ENCODE results near the gene TRIM37. TPM values are rescaled to one million over a fixed set of nuclear protein-coding genes. Genes with fewer than 3 reads are reported as not detected.

TRIM37 gene
- total and polyA plus RNA-seq, 4 donors: 5.4 to 12.9 (median 8.1) TPM

DNA sequence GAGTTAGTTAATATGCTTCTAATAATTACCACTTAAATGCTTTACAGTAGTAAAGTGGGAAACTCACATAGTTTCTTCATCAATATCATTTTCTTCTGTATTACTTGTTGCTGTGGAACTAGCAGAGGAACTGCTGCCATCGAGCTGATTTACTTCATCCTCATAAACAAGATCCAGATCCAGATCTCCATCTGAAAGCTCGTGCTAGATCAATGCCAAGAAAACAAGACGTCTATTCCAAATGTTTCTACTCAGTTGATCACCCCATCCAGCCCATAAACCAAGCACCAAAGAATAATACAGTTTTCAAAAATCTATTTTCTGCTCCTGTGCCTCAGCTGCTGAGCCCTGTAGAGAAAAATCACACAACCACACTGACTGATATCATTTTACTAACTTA lies 59.1 kb downstream of the TRIM37 start (continued):
- no peak for TF ChIP-seq ZBTB33 (IDR thresholded peaks at IDR 0.05)

DNA sequence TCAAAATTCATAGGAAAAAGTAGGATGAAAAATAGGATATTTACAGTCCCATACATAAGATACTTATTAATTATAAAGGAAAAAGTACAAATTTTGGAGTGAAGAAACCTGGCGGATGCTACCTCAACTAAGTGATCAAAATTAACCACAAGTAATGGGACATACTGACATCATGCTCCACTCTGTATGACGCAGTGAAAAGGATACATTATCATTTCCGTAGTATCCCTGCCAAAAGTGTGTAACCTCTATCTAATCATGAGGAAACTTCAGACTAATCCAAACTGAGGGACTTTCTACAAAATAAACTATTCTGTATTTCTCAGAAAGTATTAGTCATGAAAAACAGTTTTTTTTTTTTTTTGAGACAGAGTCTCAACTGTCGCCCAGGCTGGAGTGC lies 60.5 kb downstream of the TRIM37 start:
- Histone ChIP-seq H3K4me3 (ENCODE audit: low read depth in 1 of 3, low read length in 3 of 3) (no peak overlapping the region), H3K27me3 (ENCODE audit: control insufficient read depth in 4 of 4, insufficient read depth in 4 of 4, low read length in 3 of 4) (no peaks in the 10 kb centered on the region), H3K36me3 (ENCODE audit: control insufficient read depth in 4 of 4, insufficient read depth in 3 of 4, low read depth in 1 of 4, low read length in 3 of 4) (peaks cover 9 to 35% (median 20%) of the 10 kb centered on the region in 4 donors), H3K4me1 (ENCODE audit: control insufficient read depth in 4 of 4, insufficient read depth in 4 of 4, low read length in 3 of 4) (no peaks in the 10 kb centered on the region), H3K27ac (ENCODE audit: low read depth in 1 of 2, low read length in 2 of 2) (no peak overlapping the region), H3K9me3 (ENCODE audit: control insufficient read depth in 4 of 4, low read length in 3 of 4) (no peaks in the 10 kb centered on the region), H3K9ac (ENCODE audit: low read depth in 1 of 2, low read length in 2 of 2) (no peak overlapping the region)
- DNase-seq (ENCODE audit: low spot score): no peak
- TF ChIP-seq RXRA (IDR thresholded peaks at IDR 0.05): no peak
- TF ChIP-seq NR2F2 (IDR thresholded peaks at IDR 0.05): no peak
- no peak for TF ChIP-seq GABPA (IDR thresholded peaks at IDR 0.05 in 1 of 2, conservative IDR thresholded peaks at IDR 0.05 in 1 of 2)
- no peak for TF ChIP-seq SP1 (IDR thresholded peaks at IDR 0.05)
- TF ChIP-seq TAF1 (conservative IDR thresholded peaks at IDR 0.05): no peak
- TF ChIP-seq HNF4G (IDR thresholded peaks at IDR 0.05): no peak
- TF ChIP-seq EGR1 (IDR thresholded peaks at IDR 0.05; ENCODE audit: low read depth in 2 of 2): no peak
- no peak for TF ChIP-seq RAD21 (IDR thresholded peaks at IDR 0.05)
- no peak for TF ChIP-seq ZBTB33 (IDR thresholded peaks at IDR 0.05)
- TF ChIP-seq CTCF (IDR thresholded peaks at IDR 0.05; ENCODE audit: low read depth, low read length, missing input control): no peak
- TF ChIP-seq YY1 (IDR thresholded peaks at IDR 0.05): no peak
- no peak for TF ChIP-seq MAX (IDR thresholded peaks at IDR 0.05)
- no peak for TF ChIP-seq FOXA2 (IDR thresholded peaks at IDR 0.05)
- TF ChIP-seq REST (IDR thresholded peaks at IDR 0.05): no peak
- no peak for TF ChIP-seq JUND (IDR thresholded peaks at IDR 0.05)
- TF ChIP-seq ATF3 (IDR thresholded peaks at IDR 0.05): no peak
- TF ChIP-seq FOXA1 (IDR thresholded peaks at IDR 0.05): no peak
- no peak for TF ChIP-seq HNF4A (conservative IDR thresholded peaks at IDR 0.05)
- WGBS: 90% methylated on average over 4 of the region's 4 CpGs

All from liver (tissue), 9 donors.